Kidney tubule cell (primary cell): ENCODE data around the gene VSIG10L2.

ENCODE experiments used
- DNase-seq: peaks from one replicate; pipeline ENCODE4 v3.0.0-alpha.2; 2018; ENCODE audit warnings: low spot score

VSIG10L2 gene

GRCh38 chr11:125929445-125930075 lies 16.3 kb upstream of the VSIG10L2 start:
- no peak for DNase-seq

DNA sequence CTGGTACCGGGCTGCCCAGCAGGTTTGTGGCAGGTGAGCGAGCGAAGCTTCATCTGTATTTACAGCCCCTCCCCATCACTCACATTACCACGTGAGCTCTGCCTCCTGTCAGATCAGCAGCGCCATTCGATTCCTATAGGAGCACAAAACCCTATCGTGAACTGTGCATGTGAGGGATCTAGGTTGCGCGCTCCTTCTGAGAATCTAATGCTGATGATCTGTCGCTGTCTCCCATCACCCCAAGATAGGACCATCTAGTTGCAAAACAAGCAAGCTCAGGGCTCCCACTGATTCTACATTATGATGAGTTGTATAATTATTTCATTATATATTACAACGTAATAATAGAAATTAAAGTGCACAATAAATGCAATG lies 15.8 kb upstream of the VSIG10L2 start:
- DNase-seq, result no peak

DNA sequence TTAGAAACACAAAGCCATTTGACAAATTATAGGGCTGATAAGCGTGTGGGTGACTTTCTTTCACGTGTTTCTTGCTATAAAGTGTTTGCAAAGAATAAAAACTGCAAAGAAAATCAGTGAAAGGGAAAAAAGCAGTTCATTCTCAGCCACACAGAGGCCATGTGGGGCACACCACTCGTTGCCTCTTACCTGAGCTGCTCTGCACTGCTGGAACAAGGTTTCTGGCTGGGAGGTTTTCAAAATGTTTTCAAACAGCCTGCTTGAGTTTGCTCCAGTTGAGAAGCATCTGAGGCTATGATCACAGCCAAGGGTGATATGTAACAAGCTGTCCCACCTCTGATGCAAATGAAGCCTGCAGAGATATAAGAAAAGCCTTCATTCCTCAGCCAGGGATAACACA lies 14.7 kb upstream of the VSIG10L2 start:
- no peak for DNase-seq

DNA sequence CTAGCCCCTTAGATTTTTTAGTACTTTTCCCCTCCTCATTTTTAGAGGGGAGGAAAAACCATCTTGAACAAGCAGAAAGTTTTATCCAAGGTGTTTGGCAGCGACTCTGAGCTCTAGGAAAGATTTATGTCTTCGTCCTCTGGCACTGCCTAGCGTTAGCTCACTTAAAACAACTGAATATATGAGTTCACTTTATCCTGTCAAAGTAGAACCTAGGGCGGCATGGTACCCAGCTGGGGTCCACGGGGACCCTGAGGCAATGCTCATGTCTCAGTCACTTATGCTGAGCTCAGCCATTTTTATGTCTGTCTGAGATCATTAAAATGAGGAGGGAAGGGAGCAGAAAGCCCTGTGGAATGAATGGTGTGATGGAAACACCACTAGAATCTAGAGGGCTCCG lies 14.2 kb upstream of the VSIG10L2 start:
- no peak for DNase-seq

DNA sequence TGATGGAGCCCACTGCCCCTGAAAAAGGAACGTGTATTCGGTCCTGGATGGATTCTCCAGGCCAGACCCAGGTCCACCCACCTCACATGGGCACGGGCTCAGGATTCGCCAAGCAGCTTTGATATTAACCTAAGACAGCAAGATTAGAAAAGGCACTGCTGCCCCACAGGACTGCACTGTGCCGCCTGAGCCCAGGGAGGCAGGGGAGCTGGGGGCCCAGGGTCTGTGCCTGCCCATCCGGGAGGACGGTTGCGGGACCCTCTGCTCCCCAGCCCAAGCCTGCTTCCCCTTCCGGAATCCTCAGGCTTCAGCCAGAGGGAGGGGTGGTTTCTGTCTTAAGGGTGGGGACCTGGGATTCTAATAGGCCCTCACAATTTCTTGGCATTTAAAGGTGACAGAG lies 13.5 kb upstream of the VSIG10L2 start:
- no peak for DNase-seq

DNA sequence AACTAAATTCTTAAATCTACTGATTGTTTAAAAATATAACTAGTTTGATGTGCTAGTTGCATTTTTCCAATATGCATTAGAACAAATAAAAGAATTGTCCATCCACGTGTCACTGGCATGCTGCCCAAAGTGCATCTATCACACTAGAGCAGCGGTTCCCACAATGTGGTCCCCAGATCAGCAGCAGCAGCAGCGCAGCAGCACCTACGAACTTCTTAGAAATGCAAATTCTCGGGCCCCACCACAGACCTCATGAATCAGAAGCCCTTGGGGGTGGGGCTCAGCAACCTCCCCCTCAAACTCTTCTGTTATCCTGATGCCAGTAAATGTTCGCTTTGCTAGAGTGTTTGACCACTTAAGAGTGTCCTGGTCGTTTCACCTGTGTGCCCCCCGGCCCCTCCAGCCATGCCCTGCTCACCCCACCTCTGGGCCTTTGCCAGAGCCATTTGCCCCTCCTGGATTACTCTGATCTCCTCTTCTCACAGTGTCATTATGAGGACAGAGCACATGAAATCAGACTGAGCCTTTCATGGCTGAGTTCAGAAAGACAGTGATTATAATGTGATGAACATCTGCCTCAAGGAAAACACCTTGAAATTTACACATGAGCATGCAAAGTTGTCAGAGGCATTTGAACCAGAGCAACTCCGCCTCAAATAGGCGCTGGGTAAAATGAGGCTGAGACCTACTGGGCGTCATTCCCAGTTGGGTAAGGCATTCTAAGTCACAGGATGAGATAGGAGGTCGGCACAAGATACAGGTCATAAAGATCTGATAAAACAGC lies 12.6 kb upstream of the VSIG10L2 start:
- no peak for DNase-seq

DNA sequence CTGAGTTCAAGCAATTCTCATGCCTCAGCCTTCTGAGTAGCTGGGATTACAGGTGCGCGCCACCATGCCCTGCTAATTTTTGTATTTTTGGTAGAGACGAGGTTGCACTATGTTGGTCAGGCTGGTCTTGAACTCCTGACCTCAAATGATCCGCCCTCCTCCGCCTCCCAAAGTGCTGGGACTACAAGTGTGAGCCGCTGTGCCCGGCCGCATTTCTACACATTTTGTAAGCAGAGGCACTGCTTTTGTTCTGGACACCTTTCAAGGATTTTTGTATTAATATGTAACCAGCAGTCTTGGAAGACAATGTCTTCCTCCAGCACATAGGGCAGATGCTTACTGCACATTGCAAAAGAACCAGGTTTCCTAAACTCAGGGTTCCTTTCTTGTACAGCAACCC lies 11.4 kb upstream of the VSIG10L2 start:
- DNase-seq, result no peak

GRCh38 chr11:125935056-125935455 lies 10.8 kb upstream of the VSIG10L2 start:
- no peak for DNase-seq

DNA sequence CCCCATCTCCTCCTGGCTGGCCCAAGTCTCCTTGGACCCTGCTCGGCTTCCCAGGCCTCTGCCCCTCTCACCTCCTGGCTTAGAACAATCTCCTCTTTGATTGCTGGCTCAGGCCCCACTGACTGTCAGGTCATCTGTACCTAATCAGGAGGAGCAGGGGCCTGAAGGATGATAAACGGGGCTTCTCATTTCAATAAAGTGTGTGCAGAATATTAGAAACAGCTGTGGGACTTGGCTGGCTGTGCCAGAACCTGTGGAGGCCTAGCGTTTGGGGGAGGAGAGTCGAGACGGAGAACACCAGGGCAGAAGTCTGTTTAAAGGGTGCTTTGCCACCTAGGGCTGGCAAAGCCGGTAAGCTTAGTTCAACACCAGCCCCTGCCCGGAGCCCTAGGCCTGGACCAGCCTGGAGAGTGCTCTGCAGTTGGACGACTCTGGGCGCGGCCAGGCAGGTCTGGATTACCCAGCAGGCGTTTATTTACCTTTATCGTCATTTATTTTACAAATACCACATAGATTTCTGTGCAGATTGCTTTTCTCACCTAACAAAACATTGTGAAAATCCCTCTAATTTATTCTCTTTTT lies 10.1 kb upstream of the VSIG10L2 start:
- no peak for DNase-seq

GRCh38 chr11:125938418-125938817 lies 7.4 kb upstream of the VSIG10L2 start:
- DNase-seq, result no peak

GRCh38 chr11:125939081-125939521 lies 6.7 kb upstream of the VSIG10L2 start:
- no peak for DNase-seq

DNA sequence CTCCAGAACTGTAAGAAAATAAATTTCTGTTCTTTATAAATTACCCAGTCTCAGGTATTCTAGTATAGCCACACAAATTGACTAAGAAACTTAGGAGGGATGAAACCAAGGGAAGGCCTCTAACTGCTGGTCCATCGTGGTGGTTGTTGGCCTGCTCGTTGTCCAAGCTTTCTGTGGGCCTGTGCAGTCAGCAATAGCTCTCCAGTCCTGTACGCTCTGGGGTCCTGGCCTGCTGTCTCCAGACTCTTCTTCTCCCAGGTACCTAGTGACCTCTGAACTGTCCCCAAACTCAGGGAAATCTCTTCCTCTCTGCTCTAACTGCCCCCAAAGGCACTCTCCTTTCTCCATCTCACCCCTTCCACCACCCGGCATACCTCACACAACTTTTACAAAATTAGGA lies 5.7 kb upstream of the VSIG10L2 start:
- no peak for DNase-seq

GRCh38 chr11:125941267-125941618 lies 4.6 kb upstream of the VSIG10L2 start:
- DNase-seq, result no peak

DNA sequence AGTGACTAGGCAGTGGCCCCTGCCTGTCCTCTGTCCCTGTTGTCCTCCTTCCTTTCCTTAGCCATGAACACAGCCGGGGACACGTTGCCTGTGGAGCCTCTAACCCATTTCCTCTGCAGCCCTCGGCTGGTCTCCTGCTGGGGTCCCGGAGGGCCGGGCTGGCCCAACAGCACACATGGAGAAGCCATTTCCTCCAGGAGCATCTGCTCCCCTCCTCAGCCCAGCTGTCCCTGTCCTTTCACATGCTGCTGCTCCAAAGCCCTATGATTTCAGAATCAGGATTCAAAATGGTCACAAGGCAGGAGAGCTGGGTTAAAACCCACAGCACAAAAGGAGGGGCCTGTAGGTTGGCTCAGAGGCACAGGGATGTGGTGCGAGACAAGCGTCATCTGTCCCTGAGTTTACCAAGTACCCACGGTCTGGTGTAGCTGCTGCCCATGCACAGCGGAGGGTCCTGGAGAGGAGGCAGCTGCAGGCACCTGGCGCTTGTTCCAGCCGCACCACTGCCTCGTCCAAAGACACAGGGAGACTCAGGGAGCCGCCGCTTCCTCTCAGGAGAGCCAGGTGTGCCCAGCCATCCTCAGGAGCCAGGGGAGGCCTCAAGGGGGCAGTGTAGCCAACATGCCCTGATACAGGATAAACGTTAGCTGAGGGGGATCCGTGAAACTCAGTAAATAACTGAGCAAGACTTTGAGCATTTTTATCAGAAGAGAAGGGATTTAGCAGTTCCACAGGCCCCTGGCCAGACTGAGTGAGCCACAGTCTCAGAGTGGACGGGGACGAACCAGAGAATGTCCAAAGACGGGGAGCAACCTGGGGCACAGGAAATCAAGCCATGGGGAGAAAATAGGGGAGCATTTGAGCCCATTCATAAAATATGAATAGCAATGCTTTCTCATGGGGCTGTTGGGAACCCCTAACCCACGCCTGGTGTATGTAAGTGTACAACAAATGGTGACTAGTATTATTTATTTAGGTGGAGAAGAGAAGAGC lies 3.9 kb upstream of the VSIG10L2 start:
- DNase-seq, result peak; percentile 50

DNA sequence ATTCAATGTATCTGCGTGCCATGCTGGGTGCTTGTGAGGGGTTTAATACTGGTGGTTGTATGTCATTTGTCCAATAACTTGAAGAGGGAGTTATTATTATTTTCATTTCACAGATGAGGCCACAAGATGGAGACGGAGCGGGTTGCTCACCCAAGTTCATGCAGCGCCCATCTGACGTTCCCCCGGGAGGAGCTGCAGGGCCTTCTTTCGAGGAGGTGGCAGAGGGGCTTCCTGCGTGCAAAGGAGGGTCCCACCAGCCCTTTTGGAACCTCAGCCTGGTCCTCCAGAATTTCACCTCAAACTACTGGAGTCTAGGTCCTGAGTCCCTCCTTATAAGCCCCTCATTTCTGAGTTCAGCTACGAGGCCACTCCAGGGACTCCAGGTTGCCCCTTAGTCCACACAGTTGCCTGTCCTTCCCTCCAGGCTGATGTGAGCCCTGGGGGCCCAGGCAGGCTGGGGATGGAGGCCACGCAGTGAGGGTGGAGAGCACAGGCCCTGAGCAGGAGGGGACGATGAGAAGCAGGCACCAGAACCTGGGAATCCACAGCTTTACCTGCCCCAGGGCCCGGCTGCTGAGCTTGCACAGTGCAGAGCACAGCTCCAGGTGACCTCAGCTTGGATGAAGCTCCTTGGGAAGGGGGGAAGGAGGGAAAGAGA lies 2.9 kb upstream of the VSIG10L2 start:
- DNase-seq, result no peak

DNA sequence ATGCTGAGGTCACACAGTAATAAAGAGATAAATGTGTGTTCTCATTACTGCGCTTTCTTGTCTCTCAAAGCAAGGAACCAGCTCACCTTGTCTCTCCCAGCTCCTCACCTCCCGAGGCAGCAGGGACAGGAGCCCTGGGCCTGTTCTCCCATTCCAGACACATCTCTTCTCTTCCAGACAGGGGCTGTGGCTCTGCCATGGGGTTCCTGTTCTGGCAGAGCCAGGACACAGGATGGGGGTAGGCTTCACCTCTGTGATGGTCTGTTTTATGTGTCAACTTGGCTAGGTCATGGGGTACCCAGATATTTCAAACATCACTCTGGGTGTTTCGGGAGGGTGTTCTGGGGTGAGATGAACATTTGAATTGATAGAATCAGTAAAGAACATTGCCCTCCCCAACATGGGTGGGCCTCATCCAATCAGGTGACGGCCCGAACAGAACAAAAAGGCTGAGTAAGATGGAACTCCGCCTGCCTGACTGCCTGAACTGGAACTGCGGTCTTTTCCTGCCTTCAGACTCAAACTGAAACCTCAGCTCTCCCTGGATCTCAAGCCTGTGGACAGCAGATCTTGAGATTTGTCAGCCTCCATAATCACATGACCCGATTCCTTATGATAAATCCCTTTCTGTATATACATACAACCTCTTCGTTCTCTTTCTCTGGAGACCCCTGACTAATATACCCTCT lies 2.0 kb upstream of the VSIG10L2 start:
- no peak for DNase-seq

- no peak for DNase-seq
These were observed 1.4 kb upstream of the VSIG10L2 start for GRCh38 chr11:125944350-125945010.

- no peak for DNase-seq
These were observed 640 bp upstream of the VSIG10L2 start for GRCh38 chr11:125945011-125945796.

- DNase-seq, result no peak
These were observed 1.0 kb downstream of the VSIG10L2 start for GRCh38 chr11:125946712-125947418.
